ENCODE results near the gene LMF1. TPM values are rescaled to one million over a fixed set of nuclear protein-coding genes. Genes with fewer than 3 reads are reported as not detected.

The LMF1 gene
- total and polyA plus RNA-seq, 2 of the 8 experiments (the other 6 are each of a cell fraction or from before 2014, with no cell fraction given), result 3.5 to 9.1 TPM

GRCh38 chr16:912684-913613 is 57.8 kb downstream of the LMF1 start (continued):
- TF ChIP-seq USF2 (IDR thresholded peaks at IDR 0.05; ENCODE audit: low read length), result no peak

Data from H1 (cell line).